ENCODE measurements around the gene EFNA5.

The EFNA5 gene

GRCh38 chr5:107670087-107670931, 428 bp downstream of the EFNA5 start:
- no peak for TF ChIP-seq CTCF (IDR thresholded peaks at IDR 0.05; ENCODE audit: low read depth, low read length, missing control alignments)
- in situ Hi-C loops (cut with HindIII; ENCODE audit: low sequenced_read_pairs): no loop called here
- H3K4me3 ChIP-seq (ENCODE audit: low read depth, low read length): peak overlapping the region; percentile 57
- DNase-seq (ENCODE audit: low read depth): no peak

GRCh38 chr5:107669096-107670031, 1.4 kb downstream of the EFNA5 start:
- peak overlapping the region; percentile 57 for H3K4me3 ChIP-seq (ENCODE audit: low read depth, low read length)
- no peak for DNase-seq (ENCODE audit: low read depth)
- in situ Hi-C loops (cut with HindIII; ENCODE audit: low sequenced_read_pairs): loop anchor here (10.0 kb wide), 1 partner anchor 75 kb away; no protein-coding TSS in a partner anchor
- no peak for TF ChIP-seq CTCF (IDR thresholded peaks at IDR 0.05; ENCODE audit: low read depth, low read length, missing control alignments)

- in situ Hi-C loops (cut with HindIII; ENCODE audit: low sequenced_read_pairs): loop anchor here (10.0 kb wide), 1 partner anchor 74 kb away; no protein-coding TSS in a partner anchor
- DNase-seq (ENCODE audit: low read depth): no peak
- H3K4me3 ChIP-seq (ENCODE audit: low read depth, low read length): peak overlapping the region; percentile 57
- peak; percentile 17 for TF ChIP-seq CTCF (IDR thresholded peaks at IDR 0.05; ENCODE audit: low read depth, low read length, missing control alignments)
These were observed 2.3 kb downstream of the EFNA5 start for GRCh38 chr5:107668154-107669095.

GRCh38 chr5:107666051-107666655, 4.6 kb downstream of the EFNA5 start:
- TF ChIP-seq CTCF (IDR thresholded peaks at IDR 0.05; ENCODE audit: low read depth, low read length, missing control alignments): no peak
- H3K4me3 ChIP-seq (ENCODE audit: low read depth, low read length): no peak overlapping the region

GRCh38 chr5:107665036-107665570, 5.6 kb downstream of the EFNA5 start:
- no peak for TF ChIP-seq CTCF (IDR thresholded peaks at IDR 0.05; ENCODE audit: low read depth, low read length, missing control alignments)
- in situ Hi-C loops (cut with HindIII; ENCODE audit: low sequenced_read_pairs): loop anchor here (10.0 kb wide), 1 partner anchor 70 kb away; no protein-coding TSS in a partner anchor

More at GRCh38 chr5:107666051-107666655, 4.6 kb downstream of the EFNA5 start:
- in situ Hi-C loops (cut with HindIII; ENCODE audit: low sequenced_read_pairs): loop anchor here (10.0 kb wide), 1 partner anchor 71 kb away; no protein-coding TSS in a partner anchor
- no peak for DNase-seq (ENCODE audit: low read depth)

More at GRCh38 chr5:107665036-107665570, 5.6 kb downstream of the EFNA5 start:
- no peak for DNase-seq (ENCODE audit: low read depth)
- H3K4me3 ChIP-seq (ENCODE audit: low read depth, low read length): no peak overlapping the region

Measured in astrocyte of the cerebellum (primary cell).